IMR-90 (cell line): ENCODE results near the gene LAMA2. TPM values are rescaled to one million over a fixed set of nuclear protein-coding genes. Genes with fewer than 3 reads are reported as not detected.
A peak's percentile ranks its signal among the peaks of the same experiment; 100 is the strongest.

ENCODE experiments used
- ATAC-seq: fragments of 200-7000 bp; cut with Tn5 transposase; 2 replicates; pipeline ENCODE4 v1.9.1; 2020; ENCODE audit warnings: low read depth, mild to moderate bottlenecking, moderate library complexity
- BruUV-seq: library from RNA; stranded (reverse); fragments of 400-500 nt; replicated peaks from 2 replicates; lab custom pipeline; 2021; lab: Mats Ljungman, UMichigan
- CTCF ChIA-PET: fragments of 300-600 bp; formaldehyde crosslinking; extraction: SDS; loops from one replicate; lab custom pipeline; 2021; ENCODE audit warnings: antibody characterized with exemption; lab: Yijun Ruan, JAX
- POLR2A ChIA-PET: fragments of 300-600 bp; sonication (Branson Sonifier 250); formaldehyde crosslinking; loops from one replicate; lab custom pipeline; 2022; ENCODE audit warnings: antibody characterized with exemption; ENCODE audit not compliant: unreplicated experiment; lab: Charles Lee
- DNase-seq: peaks from one replicate; pipeline ENCODE4 v3.0.0; 2013
- H2AFZ ChIP-seq: replicated peaks from 2 replicates; pipeline ENCODE3; 2013; ENCODE audit warnings: low read length, mild to moderate bottlenecking; ENCODE audit not compliant: poor library complexity
- H2AK5ac ChIP-seq: 2 replicates; pipeline ENCODE4 v1.6.1; 2013; ENCODE audit warnings: low read depth, low read length, inconsistent platforms
- H2AK9ac ChIP-seq: replicated peaks from 2 replicates; pipeline ENCODE3; 2013; ENCODE audit warnings: mild to moderate bottlenecking, low read depth, low read length, moderate library complexity; ENCODE audit not compliant: poor library complexity
- H2BK120ac ChIP-seq: 2 replicates; pipeline ENCODE4 v1.6.1; 2013; ENCODE audit warnings: low read depth, low read length, inconsistent platforms
- H2BK15ac ChIP-seq: 3 replicates; pipeline ENCODE4 v1.6.1; 2013; ENCODE audit warnings: low read depth, low read length, inconsistent platforms
- H2BK20ac ChIP-seq: 2 replicates; pipeline ENCODE4 v1.6.1; 2013; ENCODE audit warnings: low read depth, mild to moderate bottlenecking, inconsistent platforms, low read length, moderate library complexity
- H2BK5ac ChIP-seq: 2 replicates; pipeline ENCODE4 v1.6.1; 2013; ENCODE audit warnings: mild to moderate bottlenecking, low read depth, low read length, inconsistent platforms; ENCODE audit not compliant: poor library complexity, severe bottlenecking
- H3K14ac ChIP-seq: replicated peaks from 2 replicates; pipeline ENCODE4 v1.6.1; 2013; ENCODE audit warnings: low read depth, low read length, inconsistent platforms
- H3K18ac ChIP-seq: 2 replicates; pipeline ENCODE4 v1.6.1; 2013; ENCODE audit warnings: low read depth, low read length, control low read depth
- H3K23ac ChIP-seq: 2 replicates; pipeline ENCODE4 v1.6.1; 2013; ENCODE audit warnings: low read depth, low read length, inconsistent platforms
- H3K27ac ChIP-seq: 2 replicates; pipeline ENCODE4 v1.5.1; 2013; ENCODE audit warnings: mild to moderate bottlenecking, control low read depth, low read length; ENCODE audit not compliant: insufficient read depth
- H3K27me3 ChIP-seq: 2 replicates; pipeline ENCODE4 v1.6.1; 2013; ENCODE audit warnings: low read length; ENCODE audit not compliant: control insufficient read depth, insufficient read depth
- H3K36me3 ChIP-seq: 2 replicates; pipeline ENCODE4 v1.6.1; 2013; ENCODE audit warnings: low read length, mixed read lengths; ENCODE audit not compliant: control insufficient read depth, insufficient read depth
- H3K4ac ChIP-seq: 2 replicates; pipeline ENCODE4 v1.6.1; 2013; ENCODE audit warnings: low read depth, low read length, inconsistent platforms
- H3K4me1 ChIP-seq: 2 replicates; pipeline ENCODE4 v1.6.1; 2013; ENCODE audit warnings: low read length, mixed read lengths; ENCODE audit not compliant: control insufficient read depth, insufficient read depth
- H3K4me2 ChIP-seq: 2 replicates; pipeline ENCODE4 v1.6.1; 2013; ENCODE audit warnings: low read depth, mild to moderate bottlenecking, control low read depth, low read length, moderate library complexity
- H3K4me3 ChIP-seq: 2 replicates; pipeline ENCODE4 v1.5.1; 2013; ENCODE audit warnings: low read depth, mild to moderate bottlenecking, control low read depth, low read length, moderate library complexity; ENCODE audit not compliant: insufficient read depth
- H3K56ac ChIP-seq: 2 replicates; pipeline ENCODE4 v1.6.1; 2013; ENCODE audit warnings: low read length, inconsistent platforms; ENCODE audit not compliant: insufficient read depth; ENCODE audit errors: extremely low read depth
- H3K79me1 ChIP-seq, 2 experiments: 2 replicates each; pipeline ENCODE4 v1.6.1; 2013; ENCODE audit warnings: low read length in 2 of 2, inconsistent platforms in 1 of 2, low read depth in 1 of 2
- H3K9ac ChIP-seq: 2 replicates; pipeline ENCODE4 v1.6.1; 2013; ENCODE audit warnings: low read depth, low read length, control low read depth
- H3K9me1 ChIP-seq: 2 replicates; pipeline ENCODE4 v1.6.1; 2013; ENCODE audit warnings: low read length, inconsistent platforms; ENCODE audit not compliant: insufficient read depth
- H3K9me3 ChIP-seq: 2 replicates; pipeline ENCODE4 v1.6.1; 2013; ENCODE audit warnings: low read length; ENCODE audit not compliant: control insufficient read depth, insufficient read depth
- H4K20me1 ChIP-seq: 2 replicates; pipeline ENCODE4 v1.6.1; 2013; ENCODE audit warnings: low read length, inconsistent platforms; ENCODE audit not compliant: insufficient read depth
- H4K5ac ChIP-seq: 2 replicates; pipeline ENCODE4 v1.6.1; 2013; ENCODE audit warnings: mild to moderate bottlenecking, low read depth, low read length, control low read depth
- H4K8ac ChIP-seq, 2 experiments: 2 replicates each; pipeline ENCODE4 v1.6.1; 2013; ENCODE audit warnings: low read depth in 2 of 2, low read length in 2 of 2, control low read depth in 1 of 2, inconsistent platforms in 1 of 2
- H4K91ac ChIP-seq: 2 replicates; pipeline ENCODE4 v1.6.1; 2013; ENCODE audit warnings: low read depth, low read length, inconsistent platforms; ENCODE audit not compliant: insufficient read depth
- MAFK ChIP-seq: IDR thresholded peaks from 2 replicates; pipeline ENCODE4 v1.6.1; 2012; ENCODE audit warnings: low read depth, low read length, improper control_type of control experiment
- MXI1 ChIP-seq: IDR thresholded peaks from 2 replicates; pipeline ENCODE4 v1.6.1; 2012; ENCODE audit warnings: low read depth, mild to moderate bottlenecking, low read length, moderate library complexity, borderline replicate concordance
- WGBS, 2 experiments: methylation state at CpG; one replicate each; pipeline versions ENCODE4 v1.1.5 to v1.1.7; 2013; ENCODE audit warnings: missing lambda C conversion rate in 2 of 2; ENCODE audit not compliant: insufficient read length in 1 of 2; ENCODE audit errors: extremely low coverage in 2 of 2; 5-methylcytosine and 5-hydroxymethylcytosine counted together
- dilution Hi-C: fragments of 300-500 bp; cut with HindIII; formaldehyde crosslinking; loops from one replicate; pipeline ENCODE4 v1.14.3; 2018; ENCODE audit warnings: low sequenced_read_pairs; ENCODE audit not compliant: unreplicated experiment
- in situ Hi-C: fragments of 300-500 bp; cut with MboI; formaldehyde crosslinking; loops from 3 replicates; pipeline ENCODE4 v1.14.3; 2019; ENCODE audit warnings: low sequenced_read_pairs, inconsistent platforms, mixed read lengths
- intact Hi-C: fragments of 100-400 bp; cut with micrococcal nuclease; formaldehyde crosslinking; loops from 2 replicates; pipeline ENCODE4 v1.10.0; 2022
- polyA plus RNA-seq, 3 experiments: library from polyadenylated mRNA; depleted of rRNA; stranded (reverse); fragments of >200 nt; gene quantifications; 2 replicates each; pipeline ENCODE4 v1.2.3, GENCODE V29; 2012; ENCODE audit warnings: low replicate concordance in 1 of 3
- total RNA-seq: library from RNA; depleted of rRNA; stranded (reverse); fragments of >200 nt; gene quantifications from 2 replicates; pipeline ENCODE4 v1.2.3, GENCODE V29; 2012

Gene LAMA2
- total and polyA plus RNA-seq, 2 of the 4 experiments (the other 2 are of a cell fraction), result 9.9 to 13.3 TPM

GRCh38 chr6:129519750-129520149 lies 636.8 kb downstream of the LAMA2 start:
- no peak overlapping the region for H2BK120ac ChIP-seq
- H3K23ac ChIP-seq, result no peak overlapping the region
- no peak overlapping the region for H2AK9ac ChIP-seq
- no peak overlapping the region for H2AFZ ChIP-seq
- no peak overlapping the region for H3K14ac ChIP-seq
- no peak overlapping the region for H4K8ac ChIP-seq
- H3K4me2 ChIP-seq, result no peak overlapping the region
- no peak overlapping the region for H2AK5ac ChIP-seq
- no peaks in the 10 kb centered on the region; the same call in 1 of the 2 replicates for H3K9me1 ChIP-seq
- no peaks in the 10 kb centered on the region for H3K4me1 ChIP-seq
- no peak overlapping the region for H4K91ac ChIP-seq
- no peak overlapping the region for H3K18ac ChIP-seq
- intact Hi-C loops, result no loop called here
- H2BK20ac ChIP-seq, result no peak overlapping the region
- in situ Hi-C loops, result no loop called here
- no peak overlapping the region for H2BK15ac ChIP-seq
- no peak overlapping the region for H3K4me3 ChIP-seq
- no peaks in the 10 kb centered on the region for H4K20me1 ChIP-seq
- no TSS peak for BruUV-seq
- POLR2A ChIA-PET, result no interaction called here
- H4K5ac ChIP-seq, result no peak overlapping the region
- H3K9ac ChIP-seq, result no peak overlapping the region
- no peak overlapping the region for H2BK5ac ChIP-seq
- no peak overlapping the region for H3K56ac ChIP-seq
- H3K79me1 ChIP-seq, result no peaks in the 10 kb centered on the region
- no peaks in the 10 kb centered on the region for H3K27me3 ChIP-seq
- H3K27ac ChIP-seq, result no peak overlapping the region
- no peaks in the 10 kb centered on the region for H3K36me3 ChIP-seq
- no peak overlapping the region for H3K4ac ChIP-seq
- dilution Hi-C loops, result no loop called here
- no peak for ATAC-seq
- CTCF ChIA-PET, result interaction anchor here (0.6 to 0.8 kb wide), 3 partner anchors 8 to 1172 kb away, joined by 3 to 7 read pairs (median 5); no protein-coding TSS in a partner anchor
- H3K9me3 ChIP-seq, result no peaks in the 10 kb centered on the region
- DNase-seq, result no peak
- WGBS, 2 experiments, result 83% methylated on average over 1 of the region's 2 CpGs; no CpG with 5 or more reads in 1 of the 2 experiments
- TF ChIP-seq MXI1 (no peak), MAFK (0 out of 2 replicates have a peak, but pooled peaks have one; percentile 44)
